GM12865 (cell line): ENCODE data around the gene C19orf85.

ENCODE experiments used
- DNase-seq: peaks from one replicate; pipeline ENCODE4 v3.0.0; 2010; ENCODE audit warnings: low read depth
- H3K4me3 ChIP-seq: 2 replicates; pipeline ENCODE4 v1.5.1; 2011; ENCODE audit warnings: mild to moderate bottlenecking, low read depth, low read length, control low read depth
- CTCF ChIP-seq: IDR thresholded peaks from 2 replicates; pipeline ENCODE4 v1.5.1; 2011; ENCODE audit warnings: low read length, control low read depth, low read depth, inconsistent platforms; ENCODE audit not compliant: insufficient read depth; ENCODE audit errors: missing control alignments

The C19orf85 gene

GRCh38 chr19:55466241-55466614 is 1.7 kb upstream of the C19orf85 start:
- H3K4me3 ChIP-seq, result no peak overlapping the region
- no peak for TF ChIP-seq CTCF
- DNase-seq, result no peak

- no peak for DNase-seq
- H3K4me3 ChIP-seq, result no peak overlapping the region
- no peak for TF ChIP-seq CTCF
Observed at GRCh38 chr19:55465460-55466240, 1.1 kb upstream of the C19orf85 start.

- H3K4me3 ChIP-seq, result no peak overlapping the region
- no peak for TF ChIP-seq CTCF
- no peak for DNase-seq
Observed at GRCh38 chr19:55464039-55464661, 401 bp downstream of the C19orf85 start.

GRCh38 chr19:55463583-55464031 is 944 bp downstream of the C19orf85 start:
- TF ChIP-seq CTCF, result no peak
- no peak overlapping the region for H3K4me3 ChIP-seq
- DNase-seq, result no peak

- DNase-seq, result no peak
- TF ChIP-seq CTCF, result no peak
- H3K4me3 ChIP-seq, result no peak overlapping the region
Observed at GRCh38 chr19:55462722-55463121, 1.8 kb downstream of the C19orf85 start.

GRCh38 chr19:55461974-55462626 is 2.5 kb downstream of the C19orf85 start:
- TF ChIP-seq CTCF, result no peak
- DNase-seq, result peak; percentile 44
- peak overlapping the region; percentile 93 for H3K4me3 ChIP-seq
